Liver (tissue), 9 donors: Measurements from ENCODE around the gene RAP1GAP2. TPM values are rescaled to one million over a fixed set of nuclear protein-coding genes. Genes with fewer than 3 reads are reported as not detected.

Experiments used
- DNase-seq: peaks from one replicate; pipeline ENCODE4 v3.0.0-alpha.2; 2017; ENCODE audit warnings: low spot score
- H3K27ac ChIP-seq, 2 donors: one replicate each; pipeline ENCODE4 v1.7.0; 2013; ENCODE audit warnings: inconsistent platforms in 2 of 2, low read length in 2 of 2, control low read depth in 1 of 2, low read depth in 1 of 2, mild to moderate bottlenecking in 1 of 2
- H3K27me3 ChIP-seq, 4 donors: one replicate each; pipeline versions ENCODE4 v1.6.1 to v1.7.0; 2013; ENCODE audit warnings: low read length in 3 of 4, inconsistent platforms in 1 of 4, mild to moderate bottlenecking in 1 of 4, moderate library complexity in 1 of 4; ENCODE audit not compliant: control insufficient read depth in 4 of 4, insufficient read depth in 4 of 4
- H3K36me3 ChIP-seq, 4 donors: one replicate each; pipeline versions ENCODE4 v1.6.1 to v1.7.0; 2013; ENCODE audit warnings: low read length in 3 of 4, mild to moderate bottlenecking in 3 of 4, low read depth in 1 of 4, moderate library complexity in 1 of 4; ENCODE audit not compliant: control insufficient read depth in 4 of 4, insufficient read depth in 3 of 4
- H3K4me1 ChIP-seq, 4 donors: one replicate each; pipeline versions ENCODE4 v1.6.1 to v1.7.0; 2013; ENCODE audit warnings: low read length in 3 of 4, mild to moderate bottlenecking in 3 of 4, moderate library complexity in 1 of 4; ENCODE audit not compliant: control insufficient read depth in 4 of 4, insufficient read depth in 4 of 4
- H3K4me3 ChIP-seq, 3 donors: one replicate each; pipeline versions ENCODE4 v1.6.1 to v1.7.0; 2013; ENCODE audit warnings: low read length in 3 of 3, control low read depth in 1 of 3, low read depth in 1 of 3, mild to moderate bottlenecking in 1 of 3
- H3K9ac ChIP-seq, 2 donors: one replicate each; pipeline ENCODE4 v1.7.0; 2013; ENCODE audit warnings: low read length in 2 of 2, mild to moderate bottlenecking in 2 of 2, moderate library complexity in 2 of 2, control low read depth in 1 of 2, low read depth in 1 of 2
- H3K9me3 ChIP-seq, 4 donors: one replicate each; pipeline versions ENCODE4 v1.6.1 to v1.7.0; 2013; ENCODE audit warnings: low read length in 3 of 4; ENCODE audit not compliant: control insufficient read depth in 4 of 4
- EGR1 ChIP-seq, 2 donors: IDR thresholded peaks; 2 replicates each; pipeline ENCODE4 v1.6.1; 2016 to 2018; ENCODE audit warnings: antibody characterized with exemption in 2 of 2, low read depth in 2 of 2
- FOXA1 ChIP-seq: IDR thresholded peaks from 2 replicates; pipeline ENCODE4 v1.6.1; 2016; ENCODE audit warnings: antibody characterized with exemption
- FOXA2 ChIP-seq: IDR thresholded peaks from 2 replicates; pipeline ENCODE4 v1.6.1; 2016; ENCODE audit warnings: antibody characterized with exemption
- GABPA ChIP-seq, 2 donors: IDR thresholded peaks in 1 of 2; conservative IDR thresholded peaks in 1 of 2; 2 replicates each; pipeline ENCODE4 v1.6.1; 2016; ENCODE audit warnings: antibody characterized with exemption in 2 of 2, mild to moderate bottlenecking in 1 of 2, moderate library complexity in 1 of 2
- HNF4G ChIP-seq: IDR thresholded peaks from 2 replicates; pipeline ENCODE4 v1.6.1; 2016; ENCODE audit warnings: antibody characterized with exemption
- NR2F2 ChIP-seq: IDR thresholded peaks from 2 replicates; pipeline ENCODE4 v1.6.1; 2016; ENCODE audit warnings: antibody characterized with exemption
- RAD21 ChIP-seq, 2 donors: IDR thresholded peaks; 2 replicates each; pipeline ENCODE4 v1.6.1; 2016; ENCODE audit warnings: antibody characterized with exemption in 2 of 2, mild to moderate bottlenecking in 2 of 2
- RXRA ChIP-seq, 2 donors: IDR thresholded peaks; 2 replicates each; pipeline ENCODE4 v1.6.1; 2017 to 2018; ENCODE audit warnings: antibody characterized with exemption in 2 of 2, mild to moderate bottlenecking in 1 of 2
- SP1 ChIP-seq: IDR thresholded peaks from 2 replicates; pipeline ENCODE4 v1.6.1; 2018; ENCODE audit warnings: antibody characterized with exemption, mild to moderate bottlenecking
- TAF1 ChIP-seq: conservative IDR thresholded peaks from 2 replicates; pipeline ENCODE4 v1.6.1; 2016; ENCODE audit warnings: antibody characterized with exemption, mild to moderate bottlenecking
- YY1 ChIP-seq: IDR thresholded peaks from 2 replicates; pipeline ENCODE4 v1.6.1; 2016; ENCODE audit warnings: antibody characterized with exemption, mild to moderate bottlenecking
- WGBS: extraction: QIAGEN DNeasy Blood & Tissue Kit; methylation state at CpG from one replicate; pipeline ENCODE4 v1.1.7; 2013; 5-methylcytosine and 5-hydroxymethylcytosine counted together
- polyA plus RNA-seq, 2 donors: library from polyadenylated mRNA; stranded (reverse) in 1 of 2; unstranded in 1 of 2; fragments of 200-250 nt in 1 of 2; fragments of >200 nt in 1 of 2; fragmentation: Nextera tagmentation in 1 of 2; extraction: Ambion mirVana in 1 of 2; gene quantifications; one replicate each; pipeline versions ENCODE4 v1.2.1 to v1.2.3, GENCODE V29; 2013 to 2015
- total RNA-seq, 2 donors: library from RNA; depleted of rRNA; stranded (reverse); fragments of >200 nt; gene quantifications; one replicate each; pipeline ENCODE4 v1.2.3, GENCODE V29; 2014
- TF ChIP-seq, protein P1 (sequence below): fragments of 150-350 bp; IDR thresholded peaks from 2 replicates; pipeline ENCODE4 v1.5.1; 2017; ENCODE audit warnings: improper control_type of control experiment, low read depth, low read length; ENCODE audit not compliant: missing input control
- TF ChIP-seq, protein P2 (sequence below): IDR thresholded peaks from 2 replicates; pipeline ENCODE4 v1.6.1; 2016; ENCODE audit warnings: antibody characterized with exemption
- TF ChIP-seq, protein P3 (sequence below): IDR thresholded peaks from 2 replicates; pipeline ENCODE4 v1.6.1; 2016; ENCODE audit warnings: antibody characterized with exemption, mild to moderate bottlenecking
- TF ChIP-seq, protein P4 (sequence below): IDR thresholded peaks from 2 replicates; pipeline ENCODE4 v1.6.1; 2016; ENCODE audit warnings: antibody characterized with exemption
- TF ChIP-seq, protein P5 (sequence below): IDR thresholded peaks from 2 replicates; pipeline ENCODE4 v1.6.1; 2016; ENCODE audit warnings: antibody characterized with exemption
- donor health status: healthy.
- donor health status: healthy.
- donor health status: healthy.
- donor health status: healthy.
- donor health status: healthy.

Gene RAP1GAP2
- total and polyA plus RNA-seq, 4 donors: 0.56 to 1.7 (median 1.1) TPM

DNA sequence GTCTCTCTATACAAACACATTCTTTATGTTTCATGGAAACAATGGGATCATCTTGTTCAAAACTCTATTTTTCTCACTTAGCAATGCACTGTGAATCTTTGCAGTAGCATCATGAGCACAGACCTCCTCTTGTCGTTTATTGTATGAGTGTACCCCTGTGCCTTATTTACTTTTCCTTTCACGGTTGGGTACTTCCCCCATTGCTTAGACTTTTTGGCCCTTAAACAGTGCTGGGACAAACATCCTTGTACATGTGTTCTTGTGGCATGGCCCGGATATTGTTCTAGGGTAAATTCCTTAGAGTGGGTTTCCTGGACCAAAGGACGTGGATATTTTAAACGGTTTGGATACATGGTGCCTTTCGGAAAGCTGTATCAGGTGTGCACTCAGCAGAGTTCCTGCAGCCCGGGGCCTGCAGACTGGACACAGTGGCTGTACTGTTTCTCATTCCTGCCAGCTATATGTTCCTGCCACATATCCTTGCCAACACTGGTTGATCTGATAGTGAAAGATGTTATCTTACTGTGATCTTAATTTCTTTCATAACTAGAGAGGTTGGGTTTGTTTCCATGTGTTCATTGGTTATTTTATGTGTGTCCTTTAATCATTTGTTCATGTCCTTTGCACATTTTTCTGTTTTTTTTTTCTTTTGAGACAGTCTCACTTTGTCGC lies 156.1 kb downstream of the RAP1GAP2 start:
- whole genome bisulfite sequencing: 77% methylated on average over 8 of the region's 8 CpGs
- Histone ChIP-seq H3K27ac (no peak overlapping the region), H3K27me3 (no peaks in the 10 kb centered on the region), H3K4me1 (no peaks in the 10 kb centered on the region), H3K9me3 (no peaks in the 10 kb centered on the region), H3K9ac (no peak overlapping the region), H3K4me3 (no peak overlapping the region), H3K36me3 (no peaks in the 10 kb centered on the region)
- DNase-seq: no peak
- TF ChIP-seq YY1: no peak
- TF ChIP-seq NR2F2: no peak
- TF ChIP-seq RAD21 (IDR thresholded peaks at IDR 0.05): no peak
- TF ChIP-seq, protein P1, sequence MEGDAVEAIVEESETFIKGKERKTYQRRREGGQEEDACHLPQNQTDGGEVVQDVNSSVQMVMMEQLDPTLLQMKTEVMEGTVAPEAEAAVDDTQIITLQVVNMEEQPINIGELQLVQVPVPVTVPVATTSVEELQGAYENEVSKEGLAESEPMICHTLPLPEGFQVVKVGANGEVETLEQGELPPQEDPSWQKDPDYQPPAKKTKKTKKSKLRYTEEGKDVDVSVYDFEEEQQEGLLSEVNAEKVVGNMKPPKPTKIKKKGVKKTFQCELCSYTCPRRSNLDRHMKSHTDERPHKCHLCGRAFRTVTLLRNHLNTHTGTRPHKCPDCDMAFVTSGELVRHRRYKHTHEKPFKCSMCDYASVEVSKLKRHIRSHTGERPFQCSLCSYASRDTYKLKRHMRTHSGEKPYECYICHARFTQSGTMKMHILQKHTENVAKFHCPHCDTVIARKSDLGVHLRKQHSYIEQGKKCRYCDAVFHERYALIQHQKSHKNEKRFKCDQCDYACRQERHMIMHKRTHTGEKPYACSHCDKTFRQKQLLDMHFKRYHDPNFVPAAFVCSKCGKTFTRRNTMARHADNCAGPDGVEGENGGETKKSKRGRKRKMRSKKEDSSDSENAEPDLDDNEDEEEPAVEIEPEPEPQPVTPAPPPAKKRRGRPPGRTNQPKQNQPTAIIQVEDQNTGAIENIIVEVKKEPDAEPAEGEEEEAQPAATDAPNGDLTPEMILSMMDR: no peak
- TF ChIP-seq TAF1: no peak
- TF ChIP-seq, protein P2, sequence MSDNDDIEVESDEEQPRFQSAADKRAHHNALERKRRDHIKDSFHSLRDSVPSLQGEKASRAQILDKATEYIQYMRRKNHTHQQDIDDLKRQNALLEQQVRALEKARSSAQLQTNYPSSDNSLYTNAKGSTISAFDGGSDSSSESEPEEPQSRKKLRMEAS: no peak
- TF ChIP-seq FOXA2: no peak
- no peak for TF ChIP-seq EGR1 (IDR thresholded peaks at IDR 0.05; ENCODE audit: low read depth in 2 of 2)
- TF ChIP-seq, protein P3, sequence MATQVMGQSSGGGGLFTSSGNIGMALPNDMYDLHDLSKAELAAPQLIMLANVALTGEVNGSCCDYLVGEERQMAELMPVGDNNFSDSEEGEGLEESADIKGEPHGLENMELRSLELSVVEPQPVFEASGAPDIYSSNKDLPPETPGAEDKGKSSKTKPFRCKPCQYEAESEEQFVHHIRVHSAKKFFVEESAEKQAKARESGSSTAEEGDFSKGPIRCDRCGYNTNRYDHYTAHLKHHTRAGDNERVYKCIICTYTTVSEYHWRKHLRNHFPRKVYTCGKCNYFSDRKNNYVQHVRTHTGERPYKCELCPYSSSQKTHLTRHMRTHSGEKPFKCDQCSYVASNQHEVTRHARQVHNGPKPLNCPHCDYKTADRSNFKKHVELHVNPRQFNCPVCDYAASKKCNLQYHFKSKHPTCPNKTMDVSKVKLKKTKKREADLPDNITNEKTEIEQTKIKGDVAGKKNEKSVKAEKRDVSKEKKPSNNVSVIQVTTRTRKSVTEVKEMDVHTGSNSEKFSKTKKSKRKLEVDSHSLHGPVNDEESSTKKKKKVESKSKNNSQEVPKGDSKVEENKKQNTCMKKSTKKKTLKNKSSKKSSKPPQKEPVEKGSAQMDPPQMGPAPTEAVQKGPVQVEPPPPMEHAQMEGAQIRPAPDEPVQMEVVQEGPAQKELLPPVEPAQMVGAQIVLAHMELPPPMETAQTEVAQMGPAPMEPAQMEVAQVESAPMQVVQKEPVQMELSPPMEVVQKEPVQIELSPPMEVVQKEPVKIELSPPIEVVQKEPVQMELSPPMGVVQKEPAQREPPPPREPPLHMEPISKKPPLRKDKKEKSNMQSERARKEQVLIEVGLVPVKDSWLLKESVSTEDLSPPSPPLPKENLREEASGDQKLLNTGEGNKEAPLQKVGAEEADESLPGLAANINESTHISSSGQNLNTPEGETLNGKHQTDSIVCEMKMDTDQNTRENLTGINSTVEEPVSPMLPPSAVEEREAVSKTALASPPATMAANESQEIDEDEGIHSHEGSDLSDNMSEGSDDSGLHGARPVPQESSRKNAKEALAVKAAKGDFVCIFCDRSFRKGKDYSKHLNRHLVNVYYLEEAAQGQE: no peak
- no peak for TF ChIP-seq FOXA1
- TF ChIP-seq, protein P4, sequence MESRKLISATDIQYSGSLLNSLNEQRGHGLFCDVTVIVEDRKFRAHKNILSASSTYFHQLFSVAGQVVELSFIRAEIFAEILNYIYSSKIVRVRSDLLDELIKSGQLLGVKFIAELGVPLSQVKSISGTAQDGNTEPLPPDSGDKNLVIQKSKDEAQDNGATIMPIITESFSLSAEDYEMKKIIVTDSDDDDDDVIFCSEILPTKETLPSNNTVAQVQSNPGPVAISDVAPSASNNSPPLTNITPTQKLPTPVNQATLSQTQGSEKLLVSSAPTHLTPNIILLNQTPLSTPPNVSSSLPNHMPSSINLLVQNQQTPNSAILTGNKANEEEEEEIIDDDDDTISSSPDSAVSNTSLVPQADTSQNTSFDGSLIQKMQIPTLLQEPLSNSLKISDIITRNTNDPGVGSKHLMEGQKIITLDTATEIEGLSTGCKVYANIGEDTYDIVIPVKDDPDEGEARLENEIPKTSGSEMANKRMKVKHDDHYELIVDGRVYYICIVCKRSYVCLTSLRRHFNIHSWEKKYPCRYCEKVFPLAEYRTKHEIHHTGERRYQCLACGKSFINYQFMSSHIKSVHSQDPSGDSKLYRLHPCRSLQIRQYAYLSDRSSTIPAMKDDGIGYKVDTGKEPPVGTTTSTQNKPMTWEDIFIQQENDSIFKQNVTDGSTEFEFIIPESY: no peak
- no peak for TF ChIP-seq HNF4G
- no peak for TF ChIP-seq GABPA (IDR thresholded peaks at IDR 0.05 in 1 of 2, conservative IDR thresholded peaks at IDR 0.05 in 1 of 2)
- TF ChIP-seq RXRA (IDR thresholded peaks at IDR 0.05): no peak
- TF ChIP-seq SP1: no peak

DNA sequence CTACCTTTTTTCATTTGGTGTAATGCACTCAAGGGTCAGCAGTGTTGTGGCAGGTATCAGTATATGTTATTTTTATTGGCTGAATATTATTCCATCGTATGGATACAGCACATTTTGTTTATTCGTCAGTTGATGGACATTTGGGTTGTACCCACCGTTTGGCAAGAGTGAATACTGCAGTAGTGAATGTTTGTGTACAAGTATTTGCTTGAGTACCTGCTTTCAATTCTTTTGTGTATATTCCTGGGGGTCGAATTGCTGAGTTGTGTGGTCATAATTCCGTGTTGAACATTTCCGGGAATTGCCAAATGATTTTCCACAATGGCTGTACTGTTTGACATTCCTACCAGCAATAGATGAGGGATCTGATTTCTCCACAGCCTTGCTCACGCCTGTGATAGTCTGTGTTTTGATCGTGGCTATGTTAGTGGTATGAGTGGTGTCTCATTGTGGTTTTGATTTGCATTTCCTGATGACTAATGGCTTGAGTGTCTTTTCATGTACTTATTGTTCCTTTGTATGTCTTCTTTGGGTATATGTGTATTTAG lies 158.7 kb downstream of the RAP1GAP2 start:
- no peak for DNase-seq
- Histone ChIP-seq H3K9me3 (no peaks in the 10 kb centered on the region), H3K27ac (no peak overlapping the region), H3K36me3 (no peaks in the 10 kb centered on the region), H3K27me3 (no peaks in the 10 kb centered on the region), H3K9ac (no peak overlapping the region), H3K4me1 (no peaks in the 10 kb centered on the region), H3K4me3 (no peak overlapping the region)
- 71% methylated on average over 8 of the region's 8 CpGs for WGBS
- TF ChIP-seq FOXA2: no peak
- TF ChIP-seq HNF4G: no peak
- TF ChIP-seq, protein P2: no peak
- TF ChIP-seq SP1: no peak
- TF ChIP-seq, protein P4: no peak
- TF ChIP-seq, protein P1: no peak
- no peak for TF ChIP-seq GABPA (IDR thresholded peaks at IDR 0.05 in 1 of 2, conservative IDR thresholded peaks at IDR 0.05 in 1 of 2)
- no peak for TF ChIP-seq RXRA (IDR thresholded peaks at IDR 0.05)
- no peak for TF ChIP-seq EGR1 (IDR thresholded peaks at IDR 0.05; ENCODE audit: low read depth in 2 of 2)
- TF ChIP-seq, protein P5, sequence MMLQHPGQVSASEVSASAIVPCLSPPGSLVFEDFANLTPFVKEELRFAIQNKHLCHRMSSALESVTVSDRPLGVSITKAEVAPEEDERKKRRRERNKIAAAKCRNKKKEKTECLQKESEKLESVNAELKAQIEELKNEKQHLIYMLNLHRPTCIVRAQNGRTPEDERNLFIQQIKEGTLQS: no peak
- no peak for TF ChIP-seq TAF1
